Choroid plexus epithelial cell (primary cell): ENCODE data around the gene BSDC1.

Experiments used
- DNase-seq: peaks from one replicate; pipeline ENCODE4 v3.0.0-alpha.2; 2010; ENCODE audit warnings: low read depth
- H3K4me3 ChIP-seq: 2 replicates; pipeline ENCODE4 v1.5.1; 2011; ENCODE audit warnings: low read depth, mild to moderate bottlenecking, control low read depth, low read length, moderate library complexity
- CTCF ChIP-seq: conservative IDR thresholded peaks from 2 replicates; pipeline ENCODE4 v1.5.1; 2011; ENCODE audit warnings: low read depth, mild to moderate bottlenecking, control low read depth, inconsistent platforms, low read length, moderate library complexity

The BSDC1 gene

GRCh38 chr1:32377541-32378220 is 16.6 kb downstream of the BSDC1 start:
- no peak for TF ChIP-seq CTCF
- no peak for DNase-seq
- no peak overlapping the region for H3K4me3 ChIP-seq

GRCh38 chr1:32376199-32376598 is 18.0 kb downstream of the BSDC1 start:
- H3K4me3 ChIP-seq = no peak overlapping the region
- no peak for TF ChIP-seq CTCF

DNA sequence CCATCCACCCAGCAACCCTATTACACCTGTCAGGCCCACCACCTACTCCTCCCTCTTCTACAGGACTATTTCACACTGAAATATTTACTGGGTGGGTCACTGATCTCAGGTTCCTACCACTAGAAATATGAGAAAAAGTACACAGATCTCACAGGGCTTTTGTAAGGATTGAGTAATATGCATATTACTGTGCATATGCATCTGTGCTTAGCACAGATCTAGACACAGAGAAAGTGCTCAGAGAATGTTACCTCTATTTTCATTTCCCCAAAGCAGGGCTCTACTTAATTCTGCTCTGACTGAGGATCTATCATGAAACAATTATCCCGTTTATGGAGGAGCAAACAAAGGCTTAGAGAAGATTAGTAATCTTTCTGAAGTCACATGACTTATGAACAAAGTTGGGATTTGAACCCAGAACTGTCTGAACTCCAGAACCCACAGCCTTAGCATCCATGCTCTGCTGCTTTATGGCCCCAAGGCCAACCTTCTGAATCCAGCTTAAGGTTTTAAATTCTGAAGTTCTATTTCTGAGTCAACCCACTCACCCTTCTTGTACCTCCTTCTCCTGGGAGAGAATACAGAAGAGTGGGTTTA is 20.1 kb downstream of the BSDC1 start:
- H3K4me3 ChIP-seq = no peak overlapping the region
- TF ChIP-seq CTCF = no peak
- no peak for DNase-seq

More at GRCh38 chr1:32376199-32376598, 18.0 kb downstream of the BSDC1 start:
- no peak for DNase-seq

GRCh38 chr1:32372149-32372756 is 22.0 kb downstream of the BSDC1 start:
- peak; percentile 12 for TF ChIP-seq CTCF
- no peak for DNase-seq

GRCh38 chr1:32367912-32368635 is 26.2 kb downstream of the BSDC1 start:
- no peak for DNase-seq
- TF ChIP-seq CTCF = no peak
- no peak overlapping the region for H3K4me3 ChIP-seq

More at GRCh38 chr1:32372149-32372756, 22.0 kb downstream of the BSDC1 start:
- no peak overlapping the region for H3K4me3 ChIP-seq

DNA sequence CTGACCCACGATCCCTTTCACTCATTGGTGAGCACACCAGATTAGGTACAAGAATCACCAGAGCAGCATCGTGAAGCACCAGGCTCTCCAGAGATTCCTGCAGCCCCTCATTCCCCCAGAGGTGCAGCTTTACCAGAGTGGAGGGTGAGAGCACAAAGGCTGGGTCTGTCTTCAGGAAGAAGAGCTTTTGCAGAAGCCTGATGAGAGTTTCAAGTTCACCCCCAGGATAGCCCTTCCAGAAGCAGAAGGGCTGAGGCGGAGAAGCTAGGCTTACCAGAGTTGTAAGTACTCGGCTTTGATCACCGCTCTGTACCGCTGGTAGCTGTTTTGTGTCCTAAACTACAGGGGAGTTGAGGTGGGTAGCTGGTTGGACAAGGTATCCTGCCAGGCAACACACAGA is 28.8 kb downstream of the BSDC1 start:
- TF ChIP-seq CTCF = no peak
- no peak overlapping the region for H3K4me3 ChIP-seq
- no peak for DNase-seq
